ENCODE results near the gene PDXP. TPM values are rescaled to one million over a fixed set of nuclear protein-coding genes. Genes with fewer than 3 reads are reported as not detected.

PDXP gene
- total and polyA plus RNA-seq, 9 of the 15 experiments (the other 6 are each of a cell fraction or from before 2014, with no cell fraction given), result 7.9 to 54.2 (median 38.8) TPM

GRCh38 chr22:37657590-37658132 is 862 bp upstream of the PDXP start (continued):
- no peak for TF ChIP-seq E2F5 (CRISPR knock-in tag; IDR thresholded peaks at IDR 0.05)
- TF ChIP-seq LCOR (CRISPR knock-in tag; IDR thresholded peaks at IDR 0.05), result no peak
- TF ChIP-seq ZNF764 (CRISPR knock-in tag; IDR thresholded peaks at IDR 0.05; ENCODE audit: low read depth), result no peak
- no peak for TF ChIP-seq RBM39 (optimal IDR thresholded peaks at IDR 0.05; ENCODE audit: low read depth, low read length)
- TF ChIP-seq SMAD4 (CRISPR knock-in tag; conservative IDR thresholded peaks at IDR 0.05), result no peak
- TF ChIP-seq TCF3 (CRISPR knock-in tag; IDR thresholded peaks at IDR 0.05), result peak; percentile 35; the same call in 1 of the 2 replicates
- no peak for TF ChIP-seq OTX1 (CRISPR knock-in tag; IDR thresholded peaks at IDR 0.05)
- TF ChIP-seq MAFK (IDR thresholded peaks at IDR 0.05; ENCODE audit: low read length), result no peak
- TF ChIP-seq ZC3H4 (CRISPR knock-in tag; IDR thresholded peaks at IDR 0.05; ENCODE audit: borderline replicate concordance), result no peak
- TF ChIP-seq GTF3C2 (IDR thresholded peaks at IDR 0.05; ENCODE audit: borderline replicate concordance, extremely low read depth, insufficient read length), result no peak
- no peak for TF ChIP-seq ZBTB8A (IDR thresholded peaks at IDR 0.05; ENCODE audit: partially characterized antibody)
- peak; percentile 68 for TF ChIP-seq POLR2AphosphoS5 (IDR thresholded peaks at IDR 0.05; ENCODE audit: control insufficient read depth, insufficient read depth, low read depth, low read length)
- no peak for TF ChIP-seq RBFOX2 (IDR thresholded peaks at IDR 0.05; ENCODE audit: low read depth, low read length)
- no peak for TF ChIP-seq RHOXF2B (CRISPR knock-in tag; conservative IDR thresholded peaks at IDR 0.05)
- no peak for TF ChIP-seq E2F8 (IDR thresholded peaks at IDR 0.05; ENCODE audit: low read depth, partially characterized antibody)
- no peak for TF ChIP-seq SREBF1 (IDR thresholded peaks at IDR 0.05; ENCODE audit: borderline replicate concordance, low read depth, low read length)
- TF ChIP-seq HDAC3 (IDR thresholded peaks at IDR 0.05; ENCODE audit: borderline replicate concordance, partially characterized antibody), result no peak
- TF ChIP-seq CHD1 (IDR thresholded peaks at IDR 0.05; ENCODE audit: low read length), result no peak
- no peak for TF ChIP-seq FUS (optimal IDR thresholded peaks at IDR 0.05; ENCODE audit: low read depth, low read length)
- no peak for TF ChIP-seq ELF1 (tag; IDR thresholded peaks at IDR 0.05)
- TF ChIP-seq NCOA6 (IDR thresholded peaks at IDR 0.05), result no peak
- no peak for TF ChIP-seq SRSF9 (IDR thresholded peaks at IDR 0.05; ENCODE audit: borderline replicate concordance, low read depth, low read length)
- TF ChIP-seq TBP (optimal IDR thresholded peaks at IDR 0.05; ENCODE audit: low read depth, low read length), result peak; percentile 67
- peak; percentile 27; the same call in 1 of the 2 replicates for TF ChIP-seq CBX1 (IDR thresholded peaks at IDR 0.05; ENCODE audit: low read depth)
